ENCODE data around the gene DDX5. TPM values are rescaled to one million over a fixed set of nuclear protein-coding genes. Genes with fewer than 3 reads are reported as not detected.
A peak's percentile ranks its signal among the peaks of the same experiment; 100 is the strongest.

Gene DDX5
- total RNA-seq, 3 donors from 2014 or later (not counting 1 experiment from before 2014, with no cell fraction given) = 2,956 to 3,334 (median 3,276) TPM

DNA sequence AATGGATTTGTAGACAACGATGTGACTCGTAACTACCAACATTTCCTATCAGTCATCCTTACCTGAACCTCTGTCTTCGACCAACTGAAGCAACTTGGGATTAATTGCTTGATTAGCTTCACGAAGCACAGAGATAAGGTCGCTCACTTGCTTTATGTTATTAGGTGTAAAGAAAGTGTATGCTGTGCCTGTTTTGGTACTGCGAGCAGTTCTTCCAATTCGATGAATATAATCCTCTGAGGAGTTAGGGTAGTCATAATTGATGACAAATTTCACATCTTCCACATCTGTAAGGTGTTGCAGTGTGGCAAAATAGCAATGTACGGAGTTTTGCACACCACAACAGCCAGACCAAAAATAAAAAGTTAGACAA lies 5.6 kb downstream of the DDX5 start:
- WGBS (ENCODE audit: insufficient coverage) = 93% methylated on average over 7 of the region's 8 CpGs
- TF ChIP-seq, protein P1, sequence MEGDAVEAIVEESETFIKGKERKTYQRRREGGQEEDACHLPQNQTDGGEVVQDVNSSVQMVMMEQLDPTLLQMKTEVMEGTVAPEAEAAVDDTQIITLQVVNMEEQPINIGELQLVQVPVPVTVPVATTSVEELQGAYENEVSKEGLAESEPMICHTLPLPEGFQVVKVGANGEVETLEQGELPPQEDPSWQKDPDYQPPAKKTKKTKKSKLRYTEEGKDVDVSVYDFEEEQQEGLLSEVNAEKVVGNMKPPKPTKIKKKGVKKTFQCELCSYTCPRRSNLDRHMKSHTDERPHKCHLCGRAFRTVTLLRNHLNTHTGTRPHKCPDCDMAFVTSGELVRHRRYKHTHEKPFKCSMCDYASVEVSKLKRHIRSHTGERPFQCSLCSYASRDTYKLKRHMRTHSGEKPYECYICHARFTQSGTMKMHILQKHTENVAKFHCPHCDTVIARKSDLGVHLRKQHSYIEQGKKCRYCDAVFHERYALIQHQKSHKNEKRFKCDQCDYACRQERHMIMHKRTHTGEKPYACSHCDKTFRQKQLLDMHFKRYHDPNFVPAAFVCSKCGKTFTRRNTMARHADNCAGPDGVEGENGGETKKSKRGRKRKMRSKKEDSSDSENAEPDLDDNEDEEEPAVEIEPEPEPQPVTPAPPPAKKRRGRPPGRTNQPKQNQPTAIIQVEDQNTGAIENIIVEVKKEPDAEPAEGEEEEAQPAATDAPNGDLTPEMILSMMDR (IDR thresholded peaks at IDR 0.05) = no peak
- intact Hi-C loops (cut with micrococcal nuclease) = no loop called here
- H3K36me3 ChIP-seq (ENCODE audit: control insufficient read depth, insufficient read depth, low read length) = peaks cover 75% of the 10 kb centered on the region
- no peak for ATAC-seq
- H3K27me3 ChIP-seq (ENCODE audit: control insufficient read depth, insufficient read depth, low read length) = no peaks in the 10 kb centered on the region
- no peaks in the 10 kb centered on the region for H3K9me3 ChIP-seq (ENCODE audit: control insufficient read depth, insufficient read depth, low read length)
- H3K27ac ChIP-seq (ENCODE audit: low read length) = no peak overlapping the region
- Mint-ChIP-seq H3K4me3 (peak overlapping the region; percentile 47), H3K4me1 (peaks cover 84 to 92% of the 10 kb centered on the region in 2 donors), H3K9me3 (no peaks in the 10 kb centered on the region), H3K27ac (peak overlapping the region; percentile 97 to 99), H3K27me3 (ENCODE audit: low read depth in 2 of 2) (no peaks in the 10 kb centered on the region), H3K36me3 (peaks cover 72% of the 10 kb centered on the region)
- H3K4me3 ChIP-seq (ENCODE audit: low read length) = no peak overlapping the region
- peaks cover 22% of the 10 kb centered on the region for H3K4me1 ChIP-seq (ENCODE audit: control insufficient read depth, insufficient read depth, low read length)
- peak in 1 of 2 donors; percentile 45 for DNase-seq

DNA sequence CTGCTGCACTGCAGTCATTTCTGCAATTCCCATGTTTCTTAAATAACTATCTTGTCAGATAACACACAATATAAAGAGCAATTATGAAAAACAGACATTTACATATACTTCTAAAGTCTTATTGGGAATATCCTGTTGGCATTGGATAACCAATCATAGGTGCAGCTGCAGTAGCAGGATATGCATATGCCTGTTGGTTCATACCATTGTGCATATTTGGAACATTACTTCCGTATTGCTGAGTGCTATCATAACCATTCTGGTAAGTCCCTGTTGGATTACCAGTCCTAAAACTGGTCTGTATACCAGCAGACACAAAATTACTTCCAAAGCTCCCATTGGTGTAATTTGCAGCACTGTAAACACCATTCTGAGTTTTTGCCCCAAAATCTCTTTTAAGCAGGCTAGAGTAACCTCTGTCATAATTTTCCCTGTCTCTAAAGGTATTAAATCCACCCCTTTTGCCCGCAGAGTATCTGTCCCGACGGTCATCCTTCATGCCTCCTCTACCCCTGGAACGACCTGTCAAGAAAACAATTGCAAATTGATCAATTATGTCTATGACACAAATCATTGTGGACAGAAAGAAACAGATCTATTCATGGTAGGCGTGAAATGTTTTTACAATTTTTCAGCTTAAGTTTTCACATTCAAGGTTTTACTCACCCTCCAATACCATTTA lies 6.1 kb downstream of the DDX5 start:
- H3K9me3 ChIP-seq (ENCODE audit: control insufficient read depth, insufficient read depth, low read length) = no peaks in the 10 kb centered on the region

DNA sequence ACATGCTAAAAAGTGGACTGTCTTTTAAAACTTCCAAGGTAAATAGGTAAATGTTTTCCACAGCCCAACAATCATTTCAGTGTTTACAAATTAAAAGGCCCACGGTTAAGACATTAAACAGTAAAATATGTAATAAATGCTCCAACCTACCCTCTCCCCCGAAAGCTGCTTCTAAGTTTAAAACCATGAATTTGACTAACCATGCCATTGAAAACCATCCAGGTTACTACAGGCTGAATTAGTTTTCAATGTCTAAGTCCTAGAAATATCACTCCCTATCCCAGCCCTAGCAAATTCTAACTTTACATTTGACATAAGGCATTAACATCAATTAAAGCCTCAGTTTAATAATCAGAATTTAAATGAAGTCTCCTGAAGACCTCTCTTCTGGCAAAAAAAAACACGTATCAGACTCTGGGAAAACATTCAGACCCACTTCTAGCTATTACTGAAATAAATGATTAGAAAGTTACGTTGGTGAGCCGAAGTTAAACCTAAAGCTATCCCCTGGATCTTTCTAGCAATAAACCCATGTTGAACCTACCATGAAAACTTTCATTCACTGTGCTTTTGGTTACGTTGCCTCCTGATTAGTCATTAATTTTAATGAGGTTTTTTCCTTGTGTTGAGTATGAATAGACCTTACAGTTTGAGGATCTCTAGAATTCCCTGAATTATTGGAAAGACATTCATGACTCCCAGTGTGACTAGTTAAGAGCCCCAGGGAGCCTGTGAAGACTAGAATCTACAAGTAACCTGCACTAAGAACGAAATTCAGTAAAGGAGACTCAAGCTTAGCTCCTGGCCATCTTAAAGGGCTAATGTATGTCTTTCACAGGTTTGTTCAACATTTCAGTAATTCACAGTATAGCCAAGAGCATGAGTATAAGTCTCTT lies 7.5 kb downstream of the DDX5 start:
- no peak overlapping the region for H3K4me3 ChIP-seq (ENCODE audit: low read length)
- intact Hi-C loops (cut with micrococcal nuclease) = no loop called here
- H3K9me3 ChIP-seq (ENCODE audit: control insufficient read depth, insufficient read depth, low read length) = no peaks in the 10 kb centered on the region
- H3K4me1 ChIP-seq (ENCODE audit: control insufficient read depth, insufficient read depth, low read length) = peaks cover 27% of the 10 kb centered on the region
- Mint-ChIP-seq H3K9me3 (no peaks in the 10 kb centered on the region), H3K36me3 (peaks cover 53% of the 10 kb centered on the region), H3K4me1 (peaks cover 78 to 89% of the 10 kb centered on the region in 2 donors), H3K4me3 (peak overlapping the region; percentile 100), H3K27ac (peak overlapping the region; percentile 97 to 99), H3K27me3 (ENCODE audit: low read depth in 2 of 2) (no peaks in the 10 kb centered on the region)
- 84% methylated on average over 6 of the region's 7 CpGs for WGBS (ENCODE audit: insufficient coverage)
- TF ChIP-seq, protein P1 (IDR thresholded peaks at IDR 0.05) = no peak
- ATAC-seq (no peak), DNase-seq (peak in 1 of 2 donors; percentile 47)
- H3K27ac ChIP-seq (ENCODE audit: low read length) = no peak overlapping the region
- peaks cover 61% of the 10 kb centered on the region for H3K36me3 ChIP-seq (ENCODE audit: control insufficient read depth, insufficient read depth, low read length)
- no peaks in the 10 kb centered on the region for H3K27me3 ChIP-seq (ENCODE audit: control insufficient read depth, insufficient read depth, low read length)

More for the DNA sequence above, 6.1 kb downstream of the DDX5 start:
- no peaks in the 10 kb centered on the region for H3K27me3 Mint-ChIP-seq (ENCODE audit: low read depth in 2 of 2)
- Histone ChIP-seq H3K27ac (ENCODE audit: low read length) (no peak overlapping the region), H3K36me3 (ENCODE audit: control insufficient read depth, insufficient read depth, low read length) (peaks cover 75% of the 10 kb centered on the region), H3K4me1 (ENCODE audit: control insufficient read depth, insufficient read depth, low read length) (peaks cover 27% of the 10 kb centered on the region), H3K27me3 (ENCODE audit: control insufficient read depth, insufficient read depth, low read length) (no peaks in the 10 kb centered on the region), H3K4me3 (ENCODE audit: low read length) (no peak overlapping the region)
- TF ChIP-seq, protein P1 (IDR thresholded peaks at IDR 0.05) = no peak
- H3K4me1 Mint-ChIP-seq = peaks cover 79 to 90% of the 10 kb centered on the region in 2 donors
- DNase-seq (peak in 1 of 2 donors; percentile 54), ATAC-seq (no peak)
- H3K27ac Mint-ChIP-seq = peak overlapping the region; percentile 97 to 99
- peak overlapping the region; percentile 47 for H3K4me3 Mint-ChIP-seq
- H3K9me3 Mint-ChIP-seq = no peaks in the 10 kb centered on the region
- intact Hi-C loops (cut with micrococcal nuclease) = no loop called here
- 95% methylated on average over 6 of the region's 6 CpGs for WGBS (ENCODE audit: insufficient coverage)
- H3K36me3 Mint-ChIP-seq = peaks cover 67% of the 10 kb centered on the region
